Nephron progenitor cell (in vitro differentiated cells): ENCODE measurements around the gene DMWD.
A peak's percentile ranks its signal among the peaks of the same experiment; 100 is the strongest.

Experiments
- DNase-seq: peaks from one replicate; pipeline ENCODE4 v3.0.0; 2021
- H3K27ac Mint-ChIP-seq: 2 replicates; pipeline ENCODE4 v1.8.0; 2021; ENCODE audit warnings: mild to moderate bottlenecking, moderate library complexity, mixed read lengths
- H3K27me3 Mint-ChIP-seq: 2 replicates; pipeline ENCODE4 v1.8.0; 2021; ENCODE audit warnings: mild to moderate bottlenecking, low read depth, mixed read lengths; ENCODE audit not compliant: poor library complexity
- H3K36me3 Mint-ChIP-seq: 2 replicates; pipeline ENCODE4 v1.8.0; 2021; ENCODE audit warnings: low read depth, mixed read lengths
- H3K4me1 Mint-ChIP-seq: 2 replicates; pipeline ENCODE4 v1.8.0; 2021; ENCODE audit warnings: mixed read lengths
- H3K4me3 Mint-ChIP-seq: 2 replicates; pipeline ENCODE4 v1.8.0; 2021; ENCODE audit warnings: mild to moderate bottlenecking, moderate library complexity, mixed read lengths
- H3K9me3 Mint-ChIP-seq: 2 replicates; pipeline ENCODE4 v1.8.0; 2021; ENCODE audit warnings: mild to moderate bottlenecking, moderate library complexity, mixed read lengths
- CTCF ChIP-seq: fragments of 200-600 bp; sonication (generic); IDR thresholded peaks from 2 replicates; pipeline ENCODE4 v1.5.0; 2021; ENCODE audit warnings: antibody characterized with exemption

DMWD gene

GRCh38 chr19:45768655-45768983, 24.0 kb downstream of the DMWD start:
- Mint-ChIP-seq H3K27me3 (no peaks in the 10 kb centered on the region), H3K4me1 (peaks cover 45% of the 10 kb centered on the region), H3K9me3 (no peaks in the 10 kb centered on the region), H3K4me3 (peak overlapping the region; percentile 95), H3K36me3 (peaks cover 9% of the 10 kb centered on the region), H3K27ac (peak overlapping the region; percentile 99)
- DNase-seq = peak; percentile 69
- no peak for TF ChIP-seq CTCF

DNA sequence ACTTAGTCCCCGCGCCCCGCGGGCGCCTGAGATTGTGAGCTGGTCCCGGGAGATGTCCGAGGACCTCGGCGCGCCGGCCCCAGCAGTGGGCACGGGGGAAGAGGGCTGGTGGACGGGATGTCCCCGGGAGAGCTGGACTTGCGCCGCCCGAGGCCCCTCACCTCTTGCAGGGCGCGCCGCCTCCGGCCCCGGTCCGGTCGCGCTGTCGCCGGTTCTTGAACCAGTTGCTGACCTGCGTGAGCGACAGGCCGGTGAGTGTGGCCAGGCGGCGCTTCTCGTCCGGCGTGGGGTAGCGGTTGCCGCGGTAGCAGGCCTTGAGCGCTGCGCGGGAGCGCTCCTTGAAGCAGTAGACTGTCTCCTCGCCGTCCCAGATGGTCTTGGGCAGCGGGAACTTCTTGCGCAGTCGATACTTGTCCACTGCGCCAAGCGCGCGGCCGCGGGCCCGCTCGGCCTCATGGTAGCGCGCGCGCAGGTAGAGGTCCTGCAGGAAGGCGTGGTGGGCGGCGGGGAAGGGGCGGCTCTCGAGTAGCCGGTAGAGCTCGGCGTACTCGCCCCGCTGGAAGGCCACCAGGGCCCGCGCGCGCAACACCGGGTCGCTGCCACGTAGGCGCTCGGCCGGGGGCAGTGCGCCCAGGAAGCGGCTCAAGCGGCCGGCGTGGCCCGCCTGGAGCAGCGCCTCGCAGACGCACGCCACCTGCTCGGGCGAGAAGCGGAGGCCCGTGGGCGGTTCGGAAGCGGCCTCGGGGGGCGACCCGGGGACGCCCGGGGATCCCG, 24.6 kb downstream of the DMWD start:
- no peaks in the 10 kb centered on the region for H3K9me3 Mint-ChIP-seq
- peaks cover 4% of the 10 kb centered on the region for H3K36me3 Mint-ChIP-seq
- no peak for TF ChIP-seq CTCF
- peaks cover 48% of the 10 kb centered on the region for H3K4me1 Mint-ChIP-seq
- H3K27ac Mint-ChIP-seq = peak overlapping the region; percentile 88
- H3K27me3 Mint-ChIP-seq = no peaks in the 10 kb centered on the region
- peak overlapping the region; percentile 90 for H3K4me3 Mint-ChIP-seq
- DNase-seq = peak; percentile 66

DNA sequence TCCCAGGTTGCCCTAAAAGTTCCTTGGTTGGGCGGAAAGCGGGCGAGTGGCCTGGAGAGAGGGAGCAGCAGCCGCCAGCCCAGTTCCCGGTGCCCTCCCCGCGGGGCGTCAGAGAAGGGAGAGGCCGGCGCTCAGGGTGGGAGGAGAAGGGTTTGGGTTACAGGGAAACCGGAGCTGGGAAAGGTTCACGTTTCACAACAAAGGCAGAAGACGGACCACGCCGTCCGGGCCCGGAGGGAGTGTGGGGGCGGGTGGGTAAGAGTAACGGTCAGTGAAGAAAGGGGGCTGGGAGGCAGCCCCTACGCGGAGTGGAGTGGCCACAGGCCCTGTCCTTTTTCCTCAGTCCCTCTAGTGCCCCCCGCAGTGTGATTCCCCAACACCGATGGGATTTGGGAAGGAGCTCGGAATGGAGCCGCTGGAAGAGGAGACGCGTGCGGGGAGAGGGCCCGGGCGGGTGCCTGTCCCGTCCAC, 25.2 kb downstream of the DMWD start:
- Mint-ChIP-seq H3K27ac (peak overlapping the region; percentile 88), H3K4me3 (peak overlapping the region; percentile 90), H3K36me3 (peaks cover 4% of the 10 kb centered on the region), H3K9me3 (no peaks in the 10 kb centered on the region), H3K27me3 (no peaks in the 10 kb centered on the region), H3K4me1 (peaks cover 47% of the 10 kb centered on the region)
- DNase-seq = peak; percentile 84
- TF ChIP-seq CTCF = no peak

GRCh38 chr19:45766869-45767346, 25.7 kb downstream of the DMWD start:
- H3K27ac Mint-ChIP-seq = peak overlapping the region; percentile 88
- no peaks in the 10 kb centered on the region for H3K36me3 Mint-ChIP-seq
- no peaks in the 10 kb centered on the region for H3K27me3 Mint-ChIP-seq
- peaks cover 42% of the 10 kb centered on the region for H3K4me1 Mint-ChIP-seq
- H3K9me3 Mint-ChIP-seq = no peaks in the 10 kb centered on the region
- DNase-seq = peak; percentile 42
- H3K4me3 Mint-ChIP-seq = peak overlapping the region; percentile 90
- no peak for TF ChIP-seq CTCF

DNA sequence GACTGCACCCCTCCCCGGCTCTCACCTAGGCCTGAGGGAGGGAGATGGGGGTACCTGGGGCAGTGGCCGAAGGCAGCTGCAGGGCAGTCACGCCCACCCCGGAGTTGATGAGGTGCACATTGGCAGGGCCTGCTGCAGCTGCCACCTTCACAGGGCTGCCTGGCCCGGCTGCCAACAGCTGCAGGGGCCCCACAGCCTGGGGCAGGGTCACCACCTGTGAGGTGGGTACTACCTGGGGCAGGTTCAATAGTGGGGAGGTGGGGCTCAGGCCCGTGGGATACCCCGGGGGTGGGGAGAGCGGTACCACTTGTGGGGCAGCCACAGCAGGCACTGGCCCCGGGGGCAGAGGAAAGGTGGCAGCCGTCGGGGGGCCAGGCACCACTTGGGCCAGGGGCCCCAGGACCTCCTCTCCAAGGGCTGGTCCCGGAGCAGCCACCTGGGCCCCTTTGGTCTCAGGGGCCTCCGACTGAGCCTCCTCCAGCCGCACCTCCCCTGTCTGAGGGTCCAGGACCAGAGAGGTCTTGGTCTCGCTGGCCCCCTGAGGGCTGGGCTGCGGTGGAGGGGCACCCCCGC, 26.3 kb downstream of the DMWD start:
- H3K36me3 Mint-ChIP-seq = no peaks in the 10 kb centered on the region

More for the DNA sequence above, 26.3 kb downstream of the DMWD start:
- no peak for DNase-seq
- Mint-ChIP-seq H3K9me3 (no peaks in the 10 kb centered on the region), H3K4me1 (peaks cover 40% of the 10 kb centered on the region), H3K4me3 (no peak overlapping the region), H3K27me3 (no peaks in the 10 kb centered on the region), H3K27ac (no peak overlapping the region)
- no peak for TF ChIP-seq CTCF
